T47D (cell line): ENCODE data around the gene ABHD13.
"Not testable (repeated sequence)": the region's sequence is repeated elsewhere in the genome, so short reads cannot be mapped to it uniquely, and the experiment has no call there.

ENCODE experiments used
- DNase-seq, 2 experiments: peaks; one replicate each; pipeline versions ENCODE4 v3.0.0 to v3.0.0-alpha.2; 2011 to 2012; ENCODE audit warnings: low read depth in 1 of 2, low spot score in 1 of 2
- JUND ChIP-seq: IDR thresholded peaks from 2 replicates; pipeline ENCODE4 v1.6.1; 2012; ENCODE audit warnings: low read depth
- in situ Hi-C: cut with HindIII; loops from 2 replicates; pipeline ENCODE4 v1.10.0; 2016; ENCODE audit warnings: low sequenced_read_pairs, low pct_unique_long_range_greater_than_20kb

ABHD13 gene

DNA sequence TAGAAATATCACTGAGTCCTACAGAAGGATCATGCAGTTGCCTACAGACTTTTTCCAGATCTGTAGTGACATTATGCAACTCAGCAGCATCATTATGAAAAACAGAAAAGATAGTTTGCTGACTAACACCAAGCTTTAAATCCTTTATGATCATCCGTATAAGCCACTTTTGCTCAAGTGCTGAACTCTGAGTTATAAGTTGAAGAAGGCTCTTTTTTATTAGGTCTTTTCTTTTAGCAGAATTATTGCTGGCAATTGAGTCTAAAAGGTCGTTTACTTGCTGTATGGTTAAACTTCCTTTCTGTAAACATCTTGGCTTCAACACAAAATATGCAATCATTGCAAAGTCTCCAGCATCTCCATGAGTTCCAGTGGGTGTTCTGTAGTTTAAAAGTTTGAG lies 7.6 kb upstream of the ABHD13 start:
- DNase-seq = no peak
- TF ChIP-seq JUND = no peak
- in situ Hi-C loops = no loop called here

DNA sequence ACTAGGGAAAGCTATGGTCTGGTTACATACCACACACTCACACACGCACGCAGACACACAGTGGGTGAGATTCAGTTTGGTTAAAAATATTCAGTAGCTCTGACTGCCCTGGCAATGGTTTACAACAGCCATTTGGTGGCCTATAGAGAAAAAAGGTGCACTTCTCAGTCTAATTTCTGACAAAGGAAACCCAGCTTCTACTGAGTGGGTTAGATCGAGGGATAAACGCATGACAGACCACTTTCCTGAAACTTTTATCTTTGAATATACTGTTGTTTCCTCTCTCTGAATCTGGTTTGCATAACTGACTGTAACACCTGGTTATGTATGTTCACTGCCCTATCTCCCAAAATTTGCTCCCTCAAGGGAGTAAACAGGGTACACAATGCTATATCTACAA lies 5.3 kb upstream of the ABHD13 start:
- no peak for DNase-seq
- in situ Hi-C loops = no loop called here
- no peak for TF ChIP-seq JUND

DNA sequence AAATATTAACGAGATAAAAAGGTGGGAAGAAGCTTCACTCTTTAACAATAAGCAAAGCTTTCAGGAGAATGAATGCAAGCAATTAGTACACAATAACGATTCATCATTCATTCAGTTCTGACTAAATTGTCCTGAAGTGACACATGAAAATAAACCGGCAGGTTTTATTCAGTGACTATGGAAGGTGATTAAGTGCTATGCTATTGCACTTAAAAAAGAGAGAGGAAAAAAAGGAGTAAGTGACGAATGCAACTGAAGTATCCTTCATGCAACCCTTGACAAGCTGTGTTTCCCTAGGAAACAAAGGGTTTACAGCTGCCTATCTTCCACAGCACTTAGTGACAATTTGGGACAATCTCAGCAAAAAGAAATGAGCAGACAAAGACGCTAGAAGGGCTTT lies 4.2 kb upstream of the ABHD13 start:
- in situ Hi-C loops = no loop called here
- no peak for TF ChIP-seq JUND
- no peak for DNase-seq

DNA sequence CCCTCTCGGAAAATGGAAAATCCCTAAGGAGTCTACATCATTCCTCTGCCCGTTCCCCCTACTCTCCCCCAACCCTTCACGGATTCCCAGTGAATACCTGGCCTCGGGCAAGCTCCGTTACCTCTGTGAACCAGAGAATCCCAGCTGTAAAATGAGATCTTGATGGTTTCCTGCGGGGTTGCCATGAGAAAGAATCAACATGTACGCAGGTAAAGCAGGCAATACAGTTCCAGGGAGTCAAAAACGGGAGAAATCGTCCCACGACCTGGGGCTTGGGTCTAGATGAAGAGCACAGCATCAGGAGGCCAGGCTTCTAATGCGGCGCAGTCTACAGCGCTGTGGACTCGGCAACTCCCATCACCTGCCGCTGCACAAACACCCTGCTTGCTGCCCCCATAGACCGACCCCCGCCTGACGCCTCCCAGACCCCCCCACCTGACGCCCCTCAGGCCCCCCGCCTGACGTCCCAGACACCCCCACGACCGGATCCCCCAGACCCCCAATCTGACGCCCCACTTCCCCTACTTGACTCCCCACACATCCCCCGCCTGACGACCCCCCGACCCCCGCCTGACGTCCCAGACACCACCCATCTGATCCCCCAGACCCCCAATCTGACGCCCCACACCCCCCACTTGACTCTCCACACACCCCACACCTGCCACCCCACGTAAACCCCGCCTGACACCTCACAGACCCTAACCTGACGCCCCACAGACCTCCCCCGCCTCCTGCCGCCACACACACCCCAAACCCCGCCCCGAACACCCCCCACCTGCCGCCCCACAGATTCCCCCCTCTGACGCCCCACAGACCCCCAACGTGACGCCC lies 3.5 kb upstream of the ABHD13 start:
- TF ChIP-seq JUND = no peak
- in situ Hi-C loops = no loop called here
- no peak for DNase-seq

DNA sequence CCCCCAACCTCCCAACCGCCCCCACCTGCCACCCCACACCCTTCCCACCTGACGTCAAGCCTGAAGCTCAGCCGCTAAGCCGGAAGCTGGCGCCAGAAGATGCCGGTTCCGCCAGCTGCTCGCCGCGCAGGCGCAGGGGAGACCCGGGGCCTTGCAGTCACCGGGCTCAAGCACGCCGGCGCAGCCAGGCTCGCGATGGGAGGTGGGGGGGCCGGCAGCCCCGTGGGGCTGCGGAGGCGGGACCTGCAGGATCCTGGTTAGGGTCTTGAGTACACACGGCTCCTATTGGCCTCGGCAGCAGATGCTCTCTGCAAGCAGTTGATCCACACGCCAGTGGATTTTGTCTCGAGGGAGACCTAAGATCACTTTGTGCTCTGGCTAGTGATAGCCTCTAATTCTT lies 2.8 kb upstream of the ABHD13 start, which contains the start of gene LIG4:
Gene LIG4, minus strand, starts transcription at position 101 of the 400 bp plus-strand sequence. CDS start 4,268 bp downstream, outside the sequence.
- in situ Hi-C loops = no loop called here
- DNase-seq = peak; percentile 77 to 92
- no peak for TF ChIP-seq JUND

DNA sequence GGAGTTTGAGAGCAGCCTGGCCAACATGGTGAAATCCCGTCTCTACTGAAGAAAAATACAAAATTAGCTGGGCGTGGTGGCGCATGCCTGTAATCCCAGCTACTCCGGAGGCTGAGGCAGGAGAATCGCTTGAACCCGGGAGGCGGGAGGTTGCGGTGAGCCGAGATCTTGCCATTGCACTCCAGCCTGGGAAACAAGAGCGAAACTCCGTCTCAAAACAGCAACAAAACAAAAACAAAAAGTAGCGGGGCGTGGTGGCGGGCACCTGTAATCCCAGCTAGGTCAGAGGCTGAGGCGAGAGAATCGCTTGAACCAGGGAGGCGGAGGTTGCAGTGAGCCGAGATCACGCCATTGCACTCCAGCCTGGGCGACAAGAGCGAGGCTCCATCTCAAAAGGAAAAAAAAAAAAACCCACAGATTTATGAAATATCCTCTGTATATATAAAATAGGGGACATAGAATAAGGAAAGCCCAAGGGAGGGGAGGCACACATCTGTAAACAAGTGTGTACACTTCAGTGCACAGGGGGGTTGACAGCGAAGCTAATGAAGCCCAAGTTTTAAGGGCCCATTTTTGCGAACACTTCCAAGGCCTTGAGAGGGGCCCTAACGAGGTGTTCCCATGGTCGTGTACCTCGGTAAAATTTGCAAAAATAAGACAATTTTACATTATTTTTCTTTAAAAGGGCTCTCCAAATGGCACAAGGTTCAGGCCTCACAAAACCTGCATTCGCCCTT lies 717 bp upstream of the ABHD13 start:
- DNase-seq, in situ Hi-C loops: not testable (repeated sequence)

DNA sequence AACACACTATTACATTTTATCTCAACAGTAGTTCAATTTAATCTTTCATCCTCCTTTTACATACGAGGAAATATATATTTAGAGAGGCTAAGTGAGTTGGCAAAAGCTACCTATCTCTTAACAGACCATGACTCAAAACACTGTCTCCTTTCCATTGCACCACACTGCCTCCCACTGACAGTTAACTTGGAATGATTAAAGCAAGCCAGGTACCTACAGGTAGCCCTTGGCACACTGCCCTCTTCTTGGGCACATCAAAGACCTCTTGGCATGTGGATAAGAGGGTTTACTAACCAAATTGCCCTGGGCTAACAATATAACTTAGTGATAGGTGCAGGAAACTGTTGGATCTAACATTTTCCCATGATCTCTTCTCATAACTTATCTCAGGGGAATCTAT lies 1.8 kb downstream of the ABHD13 start:
- no peak for TF ChIP-seq JUND
- DNase-seq = peak in 1 of 2 experiments; percentile 48
- in situ Hi-C loops = no loop called here

DNA sequence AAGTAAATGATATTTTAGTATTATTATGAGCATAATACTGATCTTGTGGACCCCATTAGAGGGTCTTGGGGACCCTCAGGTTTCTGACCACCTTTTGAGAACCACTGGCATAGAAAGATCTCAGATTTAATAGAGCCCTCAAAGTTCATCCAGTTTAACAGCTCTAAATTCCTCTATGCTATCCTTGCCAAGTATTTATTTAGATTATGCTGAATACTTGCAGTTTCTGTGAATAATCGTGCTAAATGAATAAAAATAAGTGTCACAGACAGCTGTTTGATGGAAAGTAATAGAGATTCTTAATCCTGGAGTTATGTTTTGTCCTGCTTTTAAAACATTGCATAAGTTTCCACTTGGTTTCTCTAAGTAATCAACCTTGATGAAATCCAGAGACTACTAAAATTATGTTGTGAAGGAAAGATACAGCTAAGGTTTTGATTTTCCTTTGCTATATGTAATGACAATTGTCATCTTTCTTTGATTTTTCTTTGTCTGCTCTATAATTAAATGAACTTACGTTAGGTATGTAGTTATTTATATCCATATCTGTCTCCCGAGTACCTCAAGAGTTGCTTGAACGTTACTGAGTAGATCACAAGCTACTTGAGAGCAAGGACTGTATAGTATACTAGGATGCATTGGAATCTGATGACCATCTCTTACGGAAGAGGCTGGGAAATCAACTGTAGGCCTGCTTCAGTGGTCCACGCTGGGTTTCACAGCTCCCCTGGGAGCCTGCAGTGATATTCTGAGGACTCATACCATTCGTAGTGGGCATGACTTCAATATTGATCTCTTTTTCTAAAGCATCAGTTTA lies 5.7 kb downstream of the ABHD13 start:
- no peak for DNase-seq
- no peak for TF ChIP-seq JUND
- in situ Hi-C loops = no loop called here

DNA sequence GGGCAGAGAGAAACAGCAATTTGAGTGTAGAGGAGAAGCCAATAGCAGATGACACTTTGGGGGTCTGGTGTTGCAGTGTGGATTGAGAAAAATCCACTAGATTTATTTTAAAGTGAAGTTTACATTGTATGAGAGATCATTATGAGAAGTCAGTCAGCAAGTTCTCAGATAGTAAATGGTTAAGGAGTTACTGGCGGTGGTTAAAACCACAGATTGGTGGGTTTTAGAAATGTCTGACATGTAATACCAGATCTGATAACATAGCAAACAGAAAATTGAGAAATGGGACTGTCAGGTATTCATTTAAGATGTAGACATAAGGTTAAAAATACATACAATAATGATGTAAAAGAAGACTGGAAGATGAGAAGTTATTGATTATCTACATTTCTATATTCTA lies 7.2 kb downstream of the ABHD13 start:
- in situ Hi-C loops = no loop called here
- no peak for DNase-seq
- TF ChIP-seq JUND = no peak

DNA sequence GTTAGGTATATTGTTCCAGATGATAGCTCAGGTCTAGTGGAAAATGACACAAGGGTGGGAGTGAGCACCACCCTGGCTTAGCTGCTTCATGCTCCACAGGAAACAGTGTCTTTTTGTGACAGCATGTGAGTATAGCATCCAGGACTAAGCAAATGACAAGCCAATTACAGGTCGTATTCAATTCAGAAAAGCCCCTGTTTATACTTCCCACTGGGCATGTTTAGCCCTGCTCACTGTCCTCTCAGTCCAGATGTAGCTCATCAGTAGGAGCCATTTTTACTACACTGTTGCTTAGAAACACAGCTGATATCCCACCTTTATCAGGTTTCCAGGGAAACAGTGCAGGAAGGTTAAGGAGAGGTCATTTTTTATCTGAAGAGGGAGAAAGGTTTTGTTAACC lies 8.0 kb downstream of the ABHD13 start:
- DNase-seq = no peak
- in situ Hi-C loops = no loop called here
- TF ChIP-seq JUND = no peak

DNA sequence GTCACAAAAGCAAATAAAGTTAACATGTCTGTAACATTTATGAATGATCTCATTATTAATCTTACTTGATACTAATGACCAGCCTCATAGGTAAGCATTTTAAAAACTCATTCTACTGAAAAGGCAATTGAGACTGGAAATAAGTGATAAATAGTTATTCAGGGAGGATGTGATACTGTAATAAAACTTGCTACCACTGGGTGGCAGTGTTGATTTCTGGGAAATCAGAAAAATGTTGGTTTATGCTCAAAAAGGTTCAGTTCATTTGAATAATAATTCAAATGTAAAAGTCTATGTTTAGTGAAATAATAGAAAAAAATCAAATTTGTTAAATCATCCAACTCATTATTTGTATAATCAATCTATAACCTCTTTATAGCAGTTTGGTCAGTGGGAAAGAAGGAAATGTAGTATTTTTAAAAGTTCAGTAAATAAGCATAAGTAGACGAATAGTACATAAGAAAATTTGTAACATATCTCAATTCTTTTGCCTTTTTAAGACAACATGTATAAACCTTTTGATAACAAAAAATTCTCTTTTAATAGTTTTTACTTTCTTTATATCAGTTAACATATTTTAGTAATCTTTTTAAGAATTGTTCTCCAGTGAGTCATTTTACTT lies 9.6 kb downstream of the ABHD13 start:
- in situ Hi-C loops = no loop called here
- TF ChIP-seq JUND = no peak
- peak in 1 of 2 experiments; percentile 22 for DNase-seq

DNA sequence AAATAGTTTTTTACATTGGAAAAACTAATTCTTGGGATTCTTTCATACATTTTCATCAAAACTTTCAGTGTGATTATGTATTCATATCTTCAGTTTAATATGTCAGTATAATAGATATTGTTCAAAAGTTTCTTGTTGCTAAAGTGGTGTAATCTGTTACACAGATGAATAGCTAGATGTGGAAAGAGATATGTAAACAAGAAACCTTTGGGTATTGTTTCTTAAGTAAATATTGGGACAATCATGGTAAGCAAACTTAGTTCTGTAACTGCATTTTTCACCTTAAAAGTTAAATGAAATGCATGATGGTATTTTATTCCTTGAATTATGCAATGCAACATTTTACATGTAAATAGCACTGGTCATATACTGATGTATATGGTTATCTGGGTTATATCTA lies 12.2 kb downstream of the ABHD13 start:
- no peak for DNase-seq
- no peak for TF ChIP-seq JUND
- in situ Hi-C loops = no loop called here
